ENCODE results near the gene MAS1.

DNA sequence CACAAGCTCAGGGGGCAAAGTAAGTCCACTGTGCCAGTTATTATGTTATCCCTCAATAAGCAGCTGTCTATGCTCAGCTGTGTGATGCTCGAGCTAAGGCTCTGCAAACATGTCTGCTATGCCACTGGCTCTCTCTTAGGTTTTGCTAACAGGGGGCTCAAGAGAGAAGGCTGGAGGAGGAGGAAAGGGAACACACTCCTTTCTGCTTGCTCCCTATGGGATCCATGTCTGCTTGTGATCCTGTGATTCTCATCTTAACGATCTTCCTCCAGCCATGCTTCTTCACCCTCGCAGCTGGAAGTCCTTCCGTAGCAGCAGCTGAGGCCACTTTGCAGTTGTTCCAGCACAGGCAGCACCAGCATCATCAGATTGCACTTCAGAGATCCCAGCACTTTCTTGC, 41.1 kb downstream of the MAS1 start:
- TF ChIP-seq POLR2A (IDR thresholded peaks at IDR 0.05): no peak
- TF ChIP-seq, protein P1, sequence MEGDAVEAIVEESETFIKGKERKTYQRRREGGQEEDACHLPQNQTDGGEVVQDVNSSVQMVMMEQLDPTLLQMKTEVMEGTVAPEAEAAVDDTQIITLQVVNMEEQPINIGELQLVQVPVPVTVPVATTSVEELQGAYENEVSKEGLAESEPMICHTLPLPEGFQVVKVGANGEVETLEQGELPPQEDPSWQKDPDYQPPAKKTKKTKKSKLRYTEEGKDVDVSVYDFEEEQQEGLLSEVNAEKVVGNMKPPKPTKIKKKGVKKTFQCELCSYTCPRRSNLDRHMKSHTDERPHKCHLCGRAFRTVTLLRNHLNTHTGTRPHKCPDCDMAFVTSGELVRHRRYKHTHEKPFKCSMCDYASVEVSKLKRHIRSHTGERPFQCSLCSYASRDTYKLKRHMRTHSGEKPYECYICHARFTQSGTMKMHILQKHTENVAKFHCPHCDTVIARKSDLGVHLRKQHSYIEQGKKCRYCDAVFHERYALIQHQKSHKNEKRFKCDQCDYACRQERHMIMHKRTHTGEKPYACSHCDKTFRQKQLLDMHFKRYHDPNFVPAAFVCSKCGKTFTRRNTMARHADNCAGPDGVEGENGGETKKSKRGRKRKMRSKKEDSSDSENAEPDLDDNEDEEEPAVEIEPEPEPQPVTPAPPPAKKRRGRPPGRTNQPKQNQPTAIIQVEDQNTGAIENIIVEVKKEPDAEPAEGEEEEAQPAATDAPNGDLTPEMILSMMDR (IDR thresholded peaks at IDR 0.05): no peak
- TF ChIP-seq EP300 (IDR thresholded peaks at IDR 0.05): no peak
- no peak for TF ChIP-seq POLR2AphosphoS5 (IDR thresholded peaks at IDR 0.05)
